Neural crest cell (in vitro differentiated cells): Measurements from ENCODE around the gene PCNT. TPM values are rescaled to one million over a fixed set of nuclear protein-coding genes. Genes with fewer than 3 reads are reported as not detected.

Source experiments
- DNase-seq: peaks from one replicate; pipeline ENCODE4 v3.0.0; 2021; ENCODE audit warnings: low read depth, mixed read lengths, low spot score
- H3K27ac Mint-ChIP-seq: one replicate; pipeline ENCODE4 v1.8.0; 2021; ENCODE audit warnings: mild to moderate bottlenecking, mixed read lengths; ENCODE audit not compliant: unreplicated experiment
- H3K27me3 Mint-ChIP-seq: 2 replicates; pipeline ENCODE4 v1.8.0; 2021; ENCODE audit warnings: low read depth, mild to moderate bottlenecking, mixed read lengths
- H3K36me3 Mint-ChIP-seq: 2 replicates; pipeline ENCODE4 v1.8.0; 2021; ENCODE audit warnings: low read depth, mild to moderate bottlenecking, mixed read lengths
- H3K4me1 Mint-ChIP-seq: 2 replicates; pipeline ENCODE4 v1.8.0; 2021; ENCODE audit warnings: mixed read lengths
- H3K4me3 Mint-ChIP-seq: one replicate; pipeline ENCODE4 v1.8.0; 2021; ENCODE audit warnings: mild to moderate bottlenecking, mixed read lengths
- H3K9me3 Mint-ChIP-seq: 2 replicates; pipeline ENCODE4 v1.8.0; 2021; ENCODE audit warnings: mixed read lengths
- CTCF ChIP-seq: fragments of 200-600 bp; sonication (generic); conservative IDR thresholded peaks from 2 replicates; pipeline ENCODE4 v1.5.0; 2021; ENCODE audit warnings: antibody characterized with exemption, mild to moderate bottlenecking
- total RNA-seq: library from RNA; stranded (reverse); gene quantifications from 2 replicates; pipeline ENCODE4 v1.2.1, GENCODE V29; 2021

The PCNT gene
- total RNA-seq, 1 donor from 2014 or later = 60.4 TPM

- DNase-seq = no peak
- Mint-ChIP-seq H3K9me3 (peaks cover 4% of the 10 kb centered on the region), H3K4me1 (peaks cover 30% of the 10 kb centered on the region), H3K27me3 (no peaks in the 10 kb centered on the region), H3K36me3 (peaks cover 25% of the 10 kb centered on the region), H3K27ac (no peak overlapping the region), H3K4me3 (peak overlapping the region; percentile 29)
- no peak for TF ChIP-seq CTCF
Observed at GRCh38 chr21:46454634-46455390, 130.9 kb downstream of the PCNT start.

- TF ChIP-seq CTCF = no peak
- Mint-ChIP-seq H3K27ac (no peak overlapping the region), H3K27me3 (no peaks in the 10 kb centered on the region)
Observed at GRCh38 chr21:46455575-46456385, 131.8 kb downstream of the PCNT start.

GRCh38 chr21:46456750-46457149, 132.8 kb downstream of the PCNT start:
- no peaks in the 10 kb centered on the region for H3K27me3 Mint-ChIP-seq
- peak overlapping the region; percentile 91 for H3K4me3 Mint-ChIP-seq
- peaks cover 11% of the 10 kb centered on the region for H3K36me3 Mint-ChIP-seq
- no peak for DNase-seq
- H3K4me1 Mint-ChIP-seq = peaks cover 43% of the 10 kb centered on the region
- no peaks in the 10 kb centered on the region for H3K9me3 Mint-ChIP-seq
- TF ChIP-seq CTCF = no peak
- H3K27ac Mint-ChIP-seq = peak overlapping the region; percentile 6

More at GRCh38 chr21:46455575-46456385, 131.8 kb downstream of the PCNT start:
- no peaks in the 10 kb centered on the region for H3K9me3 Mint-ChIP-seq
- H3K4me1 Mint-ChIP-seq = peaks cover 38% of the 10 kb centered on the region
- DNase-seq = no peak
- peaks cover 17% of the 10 kb centered on the region for H3K36me3 Mint-ChIP-seq
- peak overlapping the region; percentile 91 for H3K4me3 Mint-ChIP-seq

GRCh38 chr21:46457801-46458314, 133.9 kb downstream of the PCNT start:
- peak overlapping the region; percentile 91 for H3K4me3 Mint-ChIP-seq
- TF ChIP-seq CTCF = no peak
- H3K9me3 Mint-ChIP-seq = no peaks in the 10 kb centered on the region
- H3K4me1 Mint-ChIP-seq = peaks cover 48% of the 10 kb centered on the region
- peaks cover 7% of the 10 kb centered on the region for H3K36me3 Mint-ChIP-seq
- H3K27ac Mint-ChIP-seq = peak overlapping the region; percentile 97
- H3K27me3 Mint-ChIP-seq = no peaks in the 10 kb centered on the region
- no peak for DNase-seq

- Mint-ChIP-seq H3K9me3 (no peaks in the 10 kb centered on the region), H3K36me3 (peaks cover 5% of the 10 kb centered on the region), H3K27ac (peak within 1 kb of the TSS; percentile 97), H3K27me3 (no peaks in the 10 kb centered on the region), H3K4me3 (peak within 1 kb of the TSS; percentile 98), H3K4me1 (peaks cover 48% of the 10 kb centered on the region)
- peak; percentile 88 for DNase-seq
- TF ChIP-seq CTCF = no peak
Observed at GRCh38 chr21:46458315-46459023, 134.5 kb downstream of the PCNT start, which contains the start of gene DIP2A. Gene DIP2A (plus strand): TSS chr21:46458891. CDS start chr21:46459132, 241 bp downstream.
